A549 (cell line): Measurements from ENCODE around the gene HELLS. TPM values are rescaled to one million over a fixed set of nuclear protein-coding genes. Genes with fewer than 3 reads are reported as not detected.

Experiments
- ATAC-seq, 2 experiments: fragments of 200-7000 bp in 1 of 2; fragments of >200 bp in 1 of 2; cut with Nextera tagmentation in 1 of 2; cut with Tn5 transposase in 1 of 2; 3 replicates each; pipeline versions ENCODE4 v1.8.0 to v1.9.1; 2018 to 2020; ENCODE audit warnings: mild to moderate bottlenecking in 1 of 2, moderate library complexity in 1 of 2
- CTCF ChIA-PET: fragments of 300-600 bp; sonication (Branson Sonifier 250); formaldehyde crosslinking; extraction: SDS; loops from one replicate; lab custom pipeline; 2021; ENCODE audit warnings: antibody characterized with exemption, inconsistent platforms; lab: Yijun Ruan, JAX
- POLR2A ChIA-PET: fragments of 350-600 bp; formaldehyde crosslinking; extraction: SDS; loops from one replicate; lab custom pipeline; 2021; ENCODE audit warnings: antibody characterized with exemption, inconsistent platforms; lab: Yijun Ruan, JAX
- DNase-seq, 2 experiments: peaks; one replicate each; pipeline versions ENCODE4 v3.0.0 to v3.0.0-alpha.2; 2011 to 2016; ENCODE audit warnings: low read depth in 1 of 2, low spot score in 1 of 2
- FAIRE-seq: peaks from 2 replicates; lab custom pipeline; 2011; peaks lifted over from hg19 to GRCh38; lab: Jason Lieb, UNC
- H3K27ac ChIP-seq, 2 experiments: fragments of >200 bp; sonication (Bioruptor Twin); formaldehyde crosslinking; 3 replicates each; pipeline ENCODE4 v1.5.1; 2016 to 2017
- H3K4me1 ChIP-seq: fragments of >200 bp; sonication (Bioruptor Twin); formaldehyde crosslinking; 3 replicates; pipeline ENCODE4 v1.6.1; 2016
- H3K4me2 ChIP-seq: fragments of >200 bp; sonication (Bioruptor Twin); formaldehyde crosslinking; 3 replicates; pipeline ENCODE4 v1.6.1; 2016
- H3K4me3 ChIP-seq: fragments of >200 bp; sonication (Bioruptor Twin); formaldehyde crosslinking; 3 replicates; pipeline ENCODE4 v1.5.1; 2016
- H3K9me3 ChIP-seq: fragments of >200 bp; sonication (Bioruptor Twin); formaldehyde crosslinking; 3 replicates; pipeline ENCODE4 v1.6.1; 2016
- CHD4 ChIP-seq: fragments of 200-600 bp; sonication (generic); IDR thresholded peaks from 2 replicates; pipeline ENCODE4 v1.6.1; 2016; ENCODE audit warnings: antibody characterized with exemption, mild to moderate bottlenecking, borderline replicate concordance
- EHF ChIP-seq: fragments of 250-450 bp; sonication (Bioruptor Pico); IDR thresholded peaks from 2 replicates; pipeline ENCODE4 v1.5.0; 2020; ENCODE audit warnings: mild to moderate bottlenecking
- ESRRA ChIP-seq: fragments of 150-350 bp; IDR thresholded peaks from 2 replicates; pipeline ENCODE4 v1.6.1; 2014; ENCODE audit warnings: mild to moderate bottlenecking, low read length, borderline replicate concordance
- FOSB ChIP-seq: fragments of 250-450 bp; sonication (Bioruptor Pico); IDR thresholded peaks from 2 replicates; pipeline ENCODE4 v1.5.0; 2020; ENCODE audit warnings: mild to moderate bottlenecking, moderate library complexity
- FOSL2 ChIP-seq, 2 experiments: fragments of 450-650 bp in 1 of 2; fragments of >200 bp in 1 of 2; sonication (Bioruptor Twin) in 1 of 2; formaldehyde crosslinking; IDR thresholded peaks; 2 replicates each; pipeline versions ENCODE4 v1.5.0 to v1.6.1; 2016 to 2020; ENCODE audit warnings: mild to moderate bottlenecking in 1 of 2, moderate library complexity in 1 of 2
- HOXA7 ChIP-seq: fragments of 250-450 bp; sonication (Bioruptor Pico); IDR thresholded peaks from 2 replicates; pipeline ENCODE4 v1.5.0; 2020; ENCODE audit warnings: mild to moderate bottlenecking, moderate library complexity
- JUNB ChIP-seq: fragments of >200 bp; sonication (Bioruptor Twin); formaldehyde crosslinking; IDR thresholded peaks from 2 replicates; pipeline ENCODE4 v1.6.1; 2016
- KDM1A ChIP-seq: fragments of 200-600 bp; sonication (generic); IDR thresholded peaks from 2 replicates; pipeline ENCODE4 v1.6.1; 2016; ENCODE audit warnings: low read depth, mild to moderate bottlenecking
- NPAS2 ChIP-seq: fragments of 250-450 bp; sonication (Bioruptor Pico); IDR thresholded peaks from 2 replicates; pipeline ENCODE4 v1.8.0; 2022; ENCODE audit warnings: mild to moderate bottlenecking, moderate library complexity, borderline replicate concordance
- PHF8 ChIP-seq: fragments of 200-600 bp; sonication (generic); IDR thresholded peaks from 2 replicates; pipeline ENCODE4 v1.6.1; 2016; ENCODE audit warnings: low read depth, mild to moderate bottlenecking, antibody characterized with exemption, moderate library complexity, borderline replicate concordance
- RFX5 ChIP-seq: fragments of 450-650 bp; IDR thresholded peaks from 2 replicates; pipeline ENCODE4 v1.7.1; 2014; ENCODE audit warnings: antibody characterized with exemption, mild to moderate bottlenecking, moderate library complexity
- SMC3 ChIP-seq: fragments of >200 bp; sonication (Bioruptor Twin); formaldehyde crosslinking; IDR thresholded peaks from 3 replicates; pipeline ENCODE4 v1.6.1; 2018; ENCODE audit warnings: inconsistent platforms
- ZC3H11A ChIP-seq: fragments of 450-650 bp; IDR thresholded peaks from 2 replicates; pipeline ENCODE4 v1.6.1; 2014; ENCODE audit warnings: antibody characterized with exemption, mild to moderate bottlenecking
- ZNF302 ChIP-seq: fragments of 250-450 bp; sonication (Bioruptor Pico); IDR thresholded peaks from 2 replicates; pipeline ENCODE4 v1.9.0; 2021; ENCODE audit warnings: inconsistent platforms, mild to moderate bottlenecking, moderate library complexity
- whole genome bisulfite sequencing: methylation state at CpG from one replicate; pipeline ENCODE4 v1.1.6; 2017; ENCODE audit errors: missing lambda C conversion rate; 5-methylcytosine and 5-hydroxymethylcytosine counted together
- polyA plus RNA-seq, 4 experiments: library from polyadenylated mRNA; depleted of rRNA in 3 of 4; stranded (reverse); fragments of >200 nt; fragmentation: RNase III in 1 of 4; extraction: RNeasy Plus Mini Kit Qiagen cat#74134 plus additional on column Dnase treatment in 1 of 4; gene quantifications; 2 replicates in 3 of 4; 3 replicates in 1 of 4; pipeline ENCODE4 v1.2.3, GENCODE V29; 2011 to 2017
- TF ChIP-seq, protein P1 (sequence below): IDR thresholded peaks from 2 replicates; pipeline ENCODE4 v1.6.1; 2012; ENCODE audit warnings: low read depth, borderline replicate concordance
- TF ChIP-seq, protein P2 (sequence below): fragments of 150-350 bp; IDR thresholded peaks from 2 replicates; pipeline ENCODE4 v1.6.1; 2014; ENCODE audit warnings: low read depth, mild to moderate bottlenecking, low read length
- TF ChIP-seq, protein P3 (sequence below): fragments of 450-650 bp; IDR thresholded peaks from 2 replicates; pipeline ENCODE4 v1.6.1; 2014; ENCODE audit warnings: antibody characterized with exemption
- TF ChIP-seq, protein P4 (sequence below): fragments of >200 bp; sonication (Bioruptor Twin); formaldehyde crosslinking; IDR thresholded peaks from 3 replicates; pipeline ENCODE4 v1.6.1; 2016

HELLS gene
- polyA plus RNA-seq, 2 of the 4 experiments (the other 2 are of a cell fraction): 52.3 to 62.0 TPM

DNA sequence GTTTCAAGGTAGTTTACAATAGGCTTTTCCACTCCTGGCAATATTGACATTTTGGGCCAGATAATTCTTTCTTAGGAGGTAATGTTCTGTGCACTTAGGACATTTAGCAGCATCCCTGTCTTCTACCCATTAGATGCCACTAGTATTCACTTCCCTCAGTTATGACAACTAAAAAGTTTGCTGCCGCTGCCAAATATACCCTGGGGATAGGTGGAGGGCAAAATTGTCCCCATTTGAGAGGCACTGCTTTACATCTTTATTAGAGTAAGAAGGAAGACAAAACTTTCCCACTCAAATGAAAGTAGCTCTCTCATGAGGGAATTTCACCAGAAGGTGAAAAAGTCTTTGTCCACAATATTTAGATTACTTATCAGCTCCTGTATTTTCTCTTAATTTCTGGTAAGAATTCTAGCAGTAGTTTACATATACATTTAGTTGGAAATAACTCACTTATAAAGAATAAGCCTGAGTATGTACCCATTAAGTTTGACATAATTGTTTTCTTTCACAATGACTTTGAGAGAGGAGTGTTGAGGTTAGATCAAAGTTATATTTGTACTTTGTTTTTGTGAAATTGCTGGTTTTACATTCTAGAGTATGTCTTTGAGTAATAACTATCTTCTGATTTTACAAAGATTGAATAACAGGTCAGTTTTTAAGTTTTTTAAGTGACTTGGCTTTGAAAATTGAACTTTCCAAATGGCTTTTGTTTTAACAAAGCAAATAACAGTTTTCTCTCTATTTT lies 46.0 kb downstream of the HELLS start:
- TF ChIP-seq ZC3H11A (no peak), HOXA7 (no peak), ZNF302 (CRISPR knock-in tag) (no peak), JUNB (no peak), ESRRA (no peak), KDM1A (no peak), CHD4 (no peak)
- TF ChIP-seq, protein P1, sequence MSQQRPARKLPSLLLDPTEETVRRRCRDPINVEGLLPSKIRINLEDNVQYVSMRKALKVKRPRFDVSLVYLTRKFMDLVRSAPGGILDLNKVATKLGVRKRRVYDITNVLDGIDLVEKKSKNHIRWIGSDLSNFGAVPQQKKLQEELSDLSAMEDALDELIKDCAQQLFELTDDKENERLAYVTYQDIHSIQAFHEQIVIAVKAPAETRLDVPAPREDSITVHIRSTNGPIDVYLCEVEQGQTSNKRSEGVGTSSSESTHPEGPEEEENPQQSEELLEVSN: no peak
- TF ChIP-seq, protein P2, sequence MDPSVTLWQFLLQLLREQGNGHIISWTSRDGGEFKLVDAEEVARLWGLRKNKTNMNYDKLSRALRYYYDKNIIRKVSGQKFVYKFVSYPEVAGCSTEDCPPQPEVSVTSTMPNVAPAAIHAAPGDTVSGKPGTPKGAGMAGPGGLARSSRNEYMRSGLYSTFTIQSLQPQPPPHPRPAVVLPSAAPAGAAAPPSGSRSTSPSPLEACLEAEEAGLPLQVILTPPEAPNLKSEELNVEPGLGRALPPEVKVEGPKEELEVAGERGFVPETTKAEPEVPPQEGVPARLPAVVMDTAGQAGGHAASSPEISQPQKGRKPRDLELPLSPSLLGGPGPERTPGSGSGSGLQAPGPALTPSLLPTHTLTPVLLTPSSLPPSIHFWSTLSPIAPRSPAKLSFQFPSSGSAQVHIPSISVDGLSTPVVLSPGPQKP: no peak
- TF ChIP-seq, protein P3, sequence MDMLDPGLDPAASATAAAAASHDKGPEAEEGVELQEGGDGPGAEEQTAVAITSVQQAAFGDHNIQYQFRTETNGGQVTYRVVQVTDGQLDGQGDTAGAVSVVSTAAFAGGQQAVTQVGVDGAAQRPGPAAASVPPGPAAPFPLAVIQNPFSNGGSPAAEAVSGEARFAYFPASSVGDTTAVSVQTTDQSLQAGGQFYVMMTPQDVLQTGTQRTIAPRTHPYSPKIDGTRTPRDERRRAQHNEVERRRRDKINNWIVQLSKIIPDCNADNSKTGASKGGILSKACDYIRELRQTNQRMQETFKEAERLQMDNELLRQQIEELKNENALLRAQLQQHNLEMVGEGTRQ: no peak

DNA sequence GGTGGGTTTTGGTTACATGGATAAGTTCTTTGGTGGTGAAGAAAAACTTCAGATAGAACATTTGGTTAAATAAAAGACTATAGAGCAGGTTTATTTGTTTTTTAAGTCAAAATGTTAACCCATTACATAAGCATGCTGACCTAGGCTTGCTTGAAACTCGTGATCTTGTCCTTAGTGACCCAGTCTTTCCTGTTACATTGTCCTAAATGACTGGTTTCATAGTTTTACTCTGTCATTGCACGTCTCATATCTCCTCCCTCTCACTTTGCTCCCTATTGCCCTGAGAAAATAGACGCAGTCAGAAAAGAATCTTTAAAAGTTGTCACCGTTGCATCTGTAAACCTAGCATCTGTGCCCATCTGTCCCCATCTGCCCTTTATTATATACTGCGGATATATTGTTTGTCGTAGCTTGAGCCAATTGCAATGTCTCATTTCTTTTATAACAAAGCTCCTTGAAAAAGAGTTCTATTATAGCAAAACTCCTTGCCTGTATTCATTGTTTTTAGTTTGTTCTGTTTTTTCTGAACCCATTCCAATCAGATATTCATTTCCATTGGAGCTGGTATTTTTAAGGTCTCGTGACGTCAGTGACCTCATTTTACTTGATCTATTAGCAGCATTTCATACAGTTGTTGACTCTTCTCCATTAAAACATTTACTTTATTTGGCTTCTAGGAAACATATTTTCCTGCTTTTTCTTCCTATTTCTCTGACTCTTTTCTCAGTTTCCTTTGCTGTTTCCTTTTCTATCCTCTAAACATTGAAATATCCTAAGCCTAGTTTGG lies 57.3 kb downstream of the HELLS start:
- ChIA-PET CTCF (no interaction called here), POLR2A (no interaction called here)
- FAIRE-seq: no peak
- Histone ChIP-seq H3K4me2 (no peak overlapping the region), H3K4me3 (no peak overlapping the region), H3K4me1 (no peaks in the 10 kb centered on the region), H3K9me3 (no peaks in the 10 kb centered on the region), H3K27ac (no peak overlapping the region)
- ATAC-seq: no peak
- no peak for TF ChIP-seq SMC3
- TF ChIP-seq EHF (CRISPR knock-in tag): no peak
- TF ChIP-seq, protein P4, sequence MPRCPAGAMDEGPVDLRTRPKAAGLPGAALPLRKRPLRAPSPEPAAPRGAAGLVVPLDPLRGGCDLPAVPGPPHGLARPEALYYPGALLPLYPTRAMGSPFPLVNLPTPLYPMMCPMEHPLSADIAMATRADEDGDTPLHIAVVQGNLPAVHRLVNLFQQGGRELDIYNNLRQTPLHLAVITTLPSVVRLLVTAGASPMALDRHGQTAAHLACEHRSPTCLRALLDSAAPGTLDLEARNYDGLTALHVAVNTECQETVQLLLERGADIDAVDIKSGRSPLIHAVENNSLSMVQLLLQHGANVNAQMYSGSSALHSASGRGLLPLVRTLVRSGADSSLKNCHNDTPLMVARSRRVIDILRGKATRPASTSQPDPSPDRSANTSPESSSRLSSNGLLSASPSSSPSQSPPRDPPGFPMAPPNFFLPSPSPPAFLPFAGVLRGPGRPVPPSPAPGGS: no peak
- no peak for TF ChIP-seq FOSB (CRISPR knock-in tag)
- no peak for TF ChIP-seq PHF8
- TF ChIP-seq RFX5: no peak
- no peak for TF ChIP-seq NPAS2 (CRISPR knock-in tag)
- TF ChIP-seq FOSL2 (IDR thresholded peaks at IDR 0.05): no peak
- TF ChIP-seq FOSL2 (CRISPR knock-in tag; IDR thresholded peaks at IDR 0.05): no peak
- DNase-seq: no peak
- 95% methylated on average over 8 of the region's 8 CpGs for WGBS

More for the DNA sequence above, 46.0 kb downstream of the HELLS start:
- no peak for ATAC-seq
- Histone ChIP-seq H3K9me3 (no peaks in the 10 kb centered on the region), H3K4me3 (no peak overlapping the region), H3K27ac (no peak overlapping the region), H3K4me1 (no peaks in the 10 kb centered on the region), H3K4me2 (no peak overlapping the region)
- no peak for DNase-seq
- 100% methylated on average over 1 of the region's 1 CpG for WGBS
- FAIRE-seq: no peak
- ChIA-PET CTCF (no interaction called here), POLR2A (no interaction called here)
